Measurements from ENCODE around the gene PSKH1. TPM values are rescaled to one million over a fixed set of nuclear protein-coding genes. Genes with fewer than 3 reads are reported as not detected.

The PSKH1 gene
- total and polyA plus RNA-seq, 9 of the 15 experiments (the other 6 are each of a cell fraction or from before 2014, with no cell fraction given), result 0.96 to 20.9 (median 9.4) TPM

- TF ChIP-seq MBD1 (CRISPR knock-in tag; IDR thresholded peaks at IDR 0.05) (no peak), PML (IDR thresholded peaks at IDR 0.05; ENCODE audit: low read length) (peak; percentile 82), ZSCAN29 (IDR thresholded peaks at IDR 0.05) (peak; percentile 73), TEAD2 (tag; IDR thresholded peaks at IDR 0.05) (no peak), YY1 (IDR thresholded peaks at IDR 0.05; ENCODE audit: borderline replicate concordance in 1 of 3, control insufficient read depth in 1 of 3, extremely low read depth in 1 of 3, insufficient read depth in 3 of 3, insufficient read length in 1 of 3, insufficient replicate concordance in 2 of 3, low read depth in 1 of 3, low read length in 2 of 3) (peak in 2 of 3 experiments; percentile 68 to 84), POLR2H (tag; IDR thresholded peaks at IDR 0.05; ENCODE audit: low read depth) (peak; percentile 28; the same call in 1 of the 2 replicates), TEAD1 (CRISPR knock-in tag; IDR thresholded peaks at IDR 0.05) (peak in 1 of 2 experiments; percentile 58; a peak in 2 of 4 replicates), ZNF696 (CRISPR knock-in tag; conservative IDR thresholded peaks at IDR 0.05) (no peak), BRF1 (IDR thresholded peaks at IDR 0.05; ENCODE audit: borderline replicate concordance, extremely low read depth, insufficient read length) (no peak), SMARCB1 (IDR thresholded peaks at IDR 0.05; ENCODE audit: insufficient read length, low read depth) (no peak), TEAD4 (IDR thresholded peaks at IDR 0.05; ENCODE audit: low read length) (peak; percentile 38; the same call in 1 of the 2 replicates), TEAD4 (CRISPR knock-in tag; IDR thresholded peaks at IDR 0.05; ENCODE audit: borderline replicate concordance) (0 out of 2 replicates have a peak, but pooled peaks have one; percentile 27), PREB (CRISPR knock-in tag; IDR thresholded peaks at IDR 0.05) (no peak), PHF21A (IDR thresholded peaks at IDR 0.05; ENCODE audit: borderline replicate concordance, low read depth) (no peak), HMG20A (CRISPR knock-in tag; conservative IDR thresholded peaks at IDR 0.05) (no peak), ZNF780A (CRISPR knock-in tag; IDR thresholded peaks at IDR 0.05) (no peak), ARID4B (CRISPR knock-in tag; IDR thresholded peaks at IDR 0.05) (peak; percentile 95), TSC22D4 (tag; IDR thresholded peaks at IDR 0.05) (no peak)
Measured at GRCh38 chr16:67935402-67936123, 42.5 kb downstream of the PSKH1 start (continued).
